ENCODE data around the gene APOBEC3A.

The APOBEC3A gene

GRCh38 chr22:38921806-38922205, 35.6 kb upstream of the APOBEC3A start:
- Mint-ChIP-seq H3K4me3 (no peak overlapping the region), H3K36me3 (ENCODE audit: low read depth) (no peaks in the 10 kb centered on the region), H3K4me1 (peaks cover 41% of the 10 kb centered on the region), H3K27ac (peak overlapping the region in 2 of 3 experiments; percentile 64 to 84), H3K9me3 (no peaks in the 10 kb centered on the region), H3K27me3 (ENCODE audit: low read depth) (peaks cover under 1% of the 10 kb centered on the region)
- TF ChIP-seq CTCF (IDR thresholded peaks at IDR 0.05; ENCODE audit: unreplicated experiment in 3 of 3): no peak

DNA sequence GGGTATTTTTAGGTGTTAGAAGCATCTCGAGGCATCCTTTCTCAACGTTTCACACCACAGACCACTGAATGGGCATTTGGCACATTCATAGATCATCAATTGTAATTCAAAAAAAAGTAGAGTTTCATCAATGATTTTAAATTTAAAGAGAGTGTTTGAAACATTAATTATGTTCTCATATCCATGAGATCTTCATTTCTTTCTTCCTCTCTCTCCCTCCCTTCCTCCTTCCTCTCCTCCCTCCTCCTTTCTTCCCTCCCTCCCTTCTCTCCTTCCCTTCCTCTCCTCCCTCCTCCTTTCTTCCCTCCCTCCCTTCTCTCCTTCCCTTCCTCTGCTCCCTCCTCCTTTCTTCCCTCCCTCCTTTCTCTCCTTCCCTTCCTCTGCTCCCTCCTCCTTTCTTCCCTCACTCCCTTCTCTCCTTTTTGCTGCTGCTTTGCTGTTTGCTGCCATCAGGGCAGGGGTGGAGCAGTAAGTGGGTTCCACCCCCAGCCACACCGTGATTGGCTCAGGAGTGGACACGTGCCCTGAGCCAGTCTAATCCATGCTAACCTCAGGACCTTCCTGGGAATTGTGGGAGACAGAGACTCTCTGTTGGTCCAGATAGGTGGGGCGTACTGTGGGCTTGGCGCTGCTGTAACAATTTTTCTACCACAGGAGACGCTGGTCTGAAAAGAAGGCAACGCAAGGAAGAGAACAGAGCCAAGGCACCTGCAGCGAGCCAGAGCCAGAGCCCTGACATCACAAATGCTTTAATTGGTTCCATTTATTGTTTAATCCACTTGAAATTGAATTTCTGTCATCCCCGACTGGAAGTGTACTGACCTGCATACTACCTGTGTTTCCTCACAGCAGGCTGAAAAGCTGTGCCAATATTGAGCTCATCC, 33.7 kb upstream of the APOBEC3A start:
- Mint-ChIP-seq H3K9me3 (no peaks in the 10 kb centered on the region), H3K36me3 (ENCODE audit: low read depth) (no peaks in the 10 kb centered on the region), H3K27ac (peak overlapping the region; percentile 94 to 98 (median 98)), H3K4me1 (peaks cover 48% of the 10 kb centered on the region), H3K27me3 (ENCODE audit: low read depth) (no peaks in the 10 kb centered on the region), H3K4me3 (peak overlapping the region; percentile 37 to 67 (median 66))
- TF ChIP-seq CTCF (IDR thresholded peaks at IDR 0.05; ENCODE audit: unreplicated experiment in 3 of 3): peak in 1 of 3 experiments; percentile 28

DNA sequence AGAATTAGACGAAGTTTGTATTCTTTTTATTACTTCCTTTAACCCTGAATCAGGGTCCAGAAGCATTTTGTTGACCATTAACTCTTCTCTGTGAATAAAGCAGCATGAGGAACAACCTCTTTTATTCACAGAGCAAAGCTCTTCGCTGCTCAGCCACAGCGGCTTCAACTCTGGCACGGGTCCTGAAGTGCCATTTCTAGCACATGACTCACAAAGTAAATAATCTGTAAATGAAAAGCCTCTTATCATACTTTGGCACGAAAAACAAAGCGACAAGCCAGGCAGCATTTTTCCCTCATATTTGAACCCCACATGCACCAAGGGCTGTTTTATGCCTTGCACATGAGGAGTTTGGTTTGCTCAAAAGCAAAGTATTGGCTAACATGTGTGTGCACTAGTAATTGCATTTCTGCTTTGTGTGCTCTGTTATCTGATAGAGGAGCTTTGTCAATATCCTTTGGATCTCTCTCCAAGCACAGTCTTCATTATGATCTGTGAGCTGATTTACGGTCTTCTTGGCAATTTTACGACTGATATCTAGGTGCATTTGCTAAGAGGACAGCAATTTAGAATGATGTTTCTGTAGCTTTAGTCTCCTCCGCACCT, 33.0 kb upstream of the APOBEC3A start:
- Mint-ChIP-seq H3K36me3 (ENCODE audit: low read depth) (no peaks in the 10 kb centered on the region), H3K4me3 (peak overlapping the region; percentile 10 to 67 (median 66))
- no peak for TF ChIP-seq CTCF (IDR thresholded peaks at IDR 0.05; ENCODE audit: unreplicated experiment in 3 of 3)

DNA sequence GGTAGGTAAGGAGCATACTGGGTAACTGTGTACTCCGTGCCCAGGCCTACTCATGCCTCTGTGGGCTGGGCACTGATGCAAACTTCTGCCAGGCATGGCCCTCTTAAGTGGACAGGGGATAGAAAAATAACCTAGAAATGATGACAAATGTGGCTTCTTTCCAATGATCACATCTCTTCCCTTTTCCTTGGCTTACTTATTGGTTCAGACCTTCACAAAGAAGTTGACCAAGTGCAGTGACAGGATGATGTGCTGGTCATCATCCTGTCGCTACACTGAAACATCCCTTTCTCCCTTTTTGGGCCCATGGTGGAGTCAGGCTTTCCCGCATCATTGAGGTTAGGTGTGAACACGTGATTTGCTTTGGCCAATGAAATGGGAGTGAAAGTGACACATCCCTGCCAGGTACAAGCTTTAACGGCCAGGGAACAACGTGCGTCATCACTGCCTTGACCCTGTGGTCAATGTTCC, 31.8 kb upstream of the APOBEC3A start:
- H3K4me1 Mint-ChIP-seq: peaks cover 38% of the 10 kb centered on the region
- H3K27ac Mint-ChIP-seq: peak overlapping the region in 2 of 3 experiments; percentile 98
- H3K9me3 Mint-ChIP-seq: peaks cover 4% of the 10 kb centered on the region
- no peaks in the 10 kb centered on the region for H3K27me3 Mint-ChIP-seq (ENCODE audit: low read depth)
- no peaks in the 10 kb centered on the region for H3K36me3 Mint-ChIP-seq (ENCODE audit: low read depth)
- no peak for TF ChIP-seq CTCF (IDR thresholded peaks at IDR 0.05; ENCODE audit: unreplicated experiment in 3 of 3)
- peak overlapping the region in 2 of 3 experiments; percentile 2 to 23 for H3K4me3 Mint-ChIP-seq

More for the DNA sequence above, 33.0 kb upstream of the APOBEC3A start:
- H3K27ac Mint-ChIP-seq: peak overlapping the region; percentile 94 to 98 (median 98)
- H3K4me1 Mint-ChIP-seq: peaks cover 45% of the 10 kb centered on the region
- H3K9me3 Mint-ChIP-seq: no peaks in the 10 kb centered on the region
- H3K27me3 Mint-ChIP-seq (ENCODE audit: low read depth): no peaks in the 10 kb centered on the region

DNA sequence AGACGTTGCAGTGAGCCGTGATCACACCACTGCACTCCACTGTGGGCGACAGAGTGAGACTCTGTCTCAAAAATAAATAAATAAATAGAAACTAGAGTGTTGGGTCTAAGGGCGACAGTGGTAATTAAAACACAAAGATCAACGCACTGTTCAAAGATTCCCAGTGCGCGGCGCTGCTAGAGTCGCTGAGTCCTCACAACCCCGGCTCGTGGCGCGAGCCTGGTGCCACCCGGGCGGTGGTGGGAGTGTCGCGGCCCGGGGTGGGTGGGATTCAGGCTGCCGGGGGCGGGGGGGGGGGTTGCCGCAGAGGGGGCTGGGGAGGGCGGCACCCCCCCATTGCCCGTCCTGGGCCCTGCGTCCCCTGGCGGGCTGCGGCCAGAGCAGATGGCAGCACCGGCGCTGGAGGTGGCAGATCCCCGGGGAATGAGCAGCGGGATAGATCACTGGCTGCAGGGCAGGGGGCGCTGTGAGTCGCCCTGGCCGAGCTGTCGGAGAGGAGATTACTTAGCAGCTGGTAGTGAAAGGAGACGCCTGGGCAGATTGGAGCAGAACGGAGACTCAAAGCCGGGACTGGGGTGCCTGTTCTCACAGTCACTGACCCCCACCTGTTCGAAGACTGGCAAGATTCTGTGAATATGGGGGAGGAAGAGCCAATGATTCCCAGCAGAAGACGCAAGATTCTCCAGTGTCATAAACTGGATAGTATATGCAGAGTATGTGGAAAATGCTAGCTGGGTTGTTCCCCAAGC, 30.2 kb upstream of the APOBEC3A start:
- Mint-ChIP-seq H3K27ac (peak overlapping the region; percentile 3 to 63 (median 53)), H3K9me3 (peaks cover 5% of the 10 kb centered on the region), H3K4me1 (peaks cover 31% of the 10 kb centered on the region), H3K4me3 (peak overlapping the region; percentile 60 to 78 (median 75)), H3K36me3 (ENCODE audit: low read depth) (no peaks in the 10 kb centered on the region), H3K27me3 (ENCODE audit: low read depth) (no peaks in the 10 kb centered on the region)
- TF ChIP-seq CTCF (IDR thresholded peaks at IDR 0.05; ENCODE audit: unreplicated experiment in 3 of 3): peak; percentile 69 to 89 (median 69)

All from nephron (organoid).